H9 (cell line): ENCODE measurements around the gene ZNF837. TPM values are rescaled to one million over a fixed set of nuclear protein-coding genes. Genes with fewer than 3 reads are reported as not detected.

Experiments
- DNase-seq: peaks from one replicate; pipeline ENCODE4 v3.0.0-alpha.2; 2017
- H2AFZ ChIP-seq: one replicate; pipeline ENCODE4 v1.6.1; 2013; ENCODE audit warnings: mild to moderate bottlenecking, low read length, control low read depth, moderate library complexity
- H2AK5ac ChIP-seq: 2 replicates; pipeline ENCODE4 v1.6.1; 2013; ENCODE audit warnings: low read length, control low read depth, mixed read lengths; ENCODE audit not compliant: insufficient read length
- H2BK120ac ChIP-seq: one replicate; pipeline ENCODE4 v1.6.1; 2013; ENCODE audit warnings: low read depth, mild to moderate bottlenecking, low read length, control low read depth, inconsistent platforms; ENCODE audit not compliant: poor library complexity, severe bottlenecking
- H2BK12ac ChIP-seq: 2 replicates; pipeline ENCODE4 v1.6.1; 2013; ENCODE audit warnings: low read length, control low read depth, mixed read lengths, low read depth; ENCODE audit not compliant: insufficient read length
- H2BK15ac ChIP-seq: 2 replicates; pipeline ENCODE4 v1.6.1; 2013; ENCODE audit warnings: low read depth, low read length, control low read depth
- H2BK20ac ChIP-seq: one replicate; pipeline ENCODE4 v1.6.1; 2013; ENCODE audit warnings: low read depth, mild to moderate bottlenecking, low read length, control low read depth, inconsistent platforms; ENCODE audit not compliant: poor library complexity, severe bottlenecking
- H2BK5ac ChIP-seq: 2 replicates; pipeline ENCODE4 v1.6.1; 2013; ENCODE audit warnings: low read length, control low read depth, mixed read lengths; ENCODE audit not compliant: insufficient read length
- H3K14ac ChIP-seq: 2 replicates; pipeline ENCODE4 v1.6.1; 2013; ENCODE audit warnings: low read length, control low read depth; ENCODE audit not compliant: insufficient read depth
- H3K18ac ChIP-seq: 2 replicates; pipeline ENCODE4 v1.6.1; 2013; ENCODE audit warnings: low read depth, mild to moderate bottlenecking, mixed read lengths, low read length, control low read depth; ENCODE audit not compliant: insufficient read length
- H3K23ac ChIP-seq: 2 replicates; pipeline ENCODE4 v1.6.1; 2013; ENCODE audit warnings: low read length, control low read depth, mixed read lengths, low read depth; ENCODE audit not compliant: insufficient read length
- H3K23me2 ChIP-seq: 2 replicates; pipeline ENCODE4 v1.6.1; 2013; ENCODE audit warnings: low read depth, mild to moderate bottlenecking, mixed read lengths, low read length, control low read depth; ENCODE audit not compliant: insufficient read length, poor library complexity, severe bottlenecking
- H3K27ac ChIP-seq: 2 replicates; pipeline ENCODE4 v1.5.1; 2013; ENCODE audit warnings: low read length, control low read depth, mixed read lengths, low read depth; ENCODE audit not compliant: insufficient read length
- H3K27me3 ChIP-seq: 2 replicates; pipeline ENCODE4 v1.6.1; 2013; ENCODE audit warnings: low read length, control low read depth, inconsistent platforms; ENCODE audit not compliant: insufficient read depth
- H3K4ac ChIP-seq: 2 replicates; pipeline ENCODE4 v1.6.1; 2013; ENCODE audit warnings: low read depth, mild to moderate bottlenecking, control low read depth, inconsistent platforms, low read length, moderate library complexity
- H3K4me1 ChIP-seq: 2 replicates; pipeline ENCODE4 v1.6.1; 2013; ENCODE audit warnings: low read length, control low read depth, inconsistent platforms; ENCODE audit not compliant: insufficient read depth
- H3K4me2 ChIP-seq: 2 replicates; pipeline ENCODE4 v1.6.1; 2013; ENCODE audit warnings: low read length, control low read depth, mixed read lengths; ENCODE audit not compliant: insufficient read length, insufficient read depth
- H3K56ac ChIP-seq: 2 replicates; pipeline ENCODE4 v1.6.1; 2013; ENCODE audit warnings: low read depth, mild to moderate bottlenecking, mixed read lengths, low read length, control low read depth; ENCODE audit not compliant: insufficient read length
- H3K79me1 ChIP-seq: 2 replicates; pipeline ENCODE4 v1.6.1; 2013; ENCODE audit warnings: low read depth, mild to moderate bottlenecking, moderate library complexity, low read length, control low read depth, inconsistent platforms; ENCODE audit not compliant: insufficient read depth, poor library complexity, severe bottlenecking
- H3K79me2 ChIP-seq: 2 replicates; pipeline ENCODE4 v1.6.1; 2013; ENCODE audit warnings: low read length, control low read depth, inconsistent platforms; ENCODE audit not compliant: insufficient read depth
- H3K9ac ChIP-seq: 2 replicates; pipeline ENCODE4 v1.6.1; 2013; ENCODE audit warnings: low read length, control low read depth, mixed read lengths; ENCODE audit not compliant: insufficient read length; ENCODE audit errors: extremely low read depth
- H3K9me3 ChIP-seq: one replicate; pipeline ENCODE4 v1.6.1; 2013; ENCODE audit warnings: low read depth, low read length, inconsistent platforms; ENCODE audit not compliant: control insufficient read depth
- H3T11ph ChIP-seq: one replicate; pipeline ENCODE4 v1.6.1; 2013; ENCODE audit warnings: mild to moderate bottlenecking, low read length, control low read depth, inconsistent platforms
- H4K20me1 ChIP-seq: one replicate; pipeline ENCODE4 v1.6.1; 2013; ENCODE audit not compliant: control insufficient read depth, insufficient read length, insufficient read depth
- H4K5ac ChIP-seq: 2 replicates; pipeline ENCODE4 v1.6.1; 2013; ENCODE audit warnings: low read depth, mild to moderate bottlenecking, mixed read lengths, low read length, control low read depth; ENCODE audit not compliant: insufficient read length
- H4K8ac ChIP-seq: replicated peaks from 2 replicates; pipeline ENCODE4 v1.6.1; 2013; ENCODE audit warnings: low read length, control low read depth, mixed read lengths, low read depth; ENCODE audit not compliant: insufficient read length
- H4K91ac ChIP-seq: 2 replicates; pipeline ENCODE4 v1.6.1; 2013; ENCODE audit warnings: low read depth, mild to moderate bottlenecking, moderate library complexity, mixed read lengths, low read length, control low read depth; ENCODE audit not compliant: insufficient read length
- H3K27ac Mint-ChIP-seq, 3 experiments: 2 replicates in 2 of 3; 3 replicates in 1 of 3; pipeline ENCODE4 v1.8.0; 2020 to 2021; ENCODE audit warnings: mixed read lengths in 3 of 3, mild to moderate bottlenecking in 1 of 3, moderate library complexity in 1 of 3
- H3K27me3 Mint-ChIP-seq: 2 replicates; pipeline ENCODE4 v1.8.0; 2021; ENCODE audit warnings: low read depth, mild to moderate bottlenecking, moderate library complexity, mixed read lengths
- H3K36me3 Mint-ChIP-seq, 3 experiments: 2 replicates in 2 of 3; 3 replicates in 1 of 3; pipeline ENCODE4 v1.8.0; 2020 to 2021; ENCODE audit warnings: low read depth in 3 of 3, mixed read lengths in 3 of 3; ENCODE audit not compliant: insufficient read depth in 1 of 3
- H3K4me1 Mint-ChIP-seq, 2 experiments: 2 replicates each; pipeline ENCODE4 v1.8.0; 2020; ENCODE audit warnings: mixed read lengths in 2 of 2
- H3K4me3 Mint-ChIP-seq, 2 experiments: 2 replicates in 1 of 2; 3 replicates in 1 of 2; pipeline ENCODE4 v1.8.0; 2020 to 2021; ENCODE audit warnings: mild to moderate bottlenecking in 2 of 2, mixed read lengths in 2 of 2, moderate library complexity in 1 of 2
- H3K9me3 Mint-ChIP-seq, 2 experiments: 2 replicates in 1 of 2; 3 replicates in 1 of 2; pipeline ENCODE4 v1.8.0; 2020; ENCODE audit warnings: mild to moderate bottlenecking in 2 of 2, mixed read lengths in 2 of 2, moderate library complexity in 1 of 2
- WGBS: extraction: QIAGEN DNeasy Blood & Tissue Kit; methylation state at CpG from one replicate; pipeline ENCODE4 v1.1.7; 2013; ENCODE audit warnings: missing lambda C conversion rate, low lambda C conversion rate, mixed read lengths; ENCODE audit not compliant: insufficient read length; ENCODE audit errors: extremely low coverage; 5-methylcytosine and 5-hydroxymethylcytosine counted together
- total RNA-seq: library from RNA; stranded (reverse); gene quantifications from 2 replicates; pipeline ENCODE4 v1.2.1, GENCODE V29; 2021
- TF ChIP-seq, protein P1 (sequence below): fragments of 200-600 bp; sonication (generic); conservative IDR thresholded peaks from 3 replicates; pipeline ENCODE4 v1.8.0; 2021; ENCODE audit warnings: antibody characterized with exemption, mild to moderate bottlenecking

The ZNF837 gene
- total RNA-seq, 1 experiment from 2014 or later, result 3.4 TPM

DNA sequence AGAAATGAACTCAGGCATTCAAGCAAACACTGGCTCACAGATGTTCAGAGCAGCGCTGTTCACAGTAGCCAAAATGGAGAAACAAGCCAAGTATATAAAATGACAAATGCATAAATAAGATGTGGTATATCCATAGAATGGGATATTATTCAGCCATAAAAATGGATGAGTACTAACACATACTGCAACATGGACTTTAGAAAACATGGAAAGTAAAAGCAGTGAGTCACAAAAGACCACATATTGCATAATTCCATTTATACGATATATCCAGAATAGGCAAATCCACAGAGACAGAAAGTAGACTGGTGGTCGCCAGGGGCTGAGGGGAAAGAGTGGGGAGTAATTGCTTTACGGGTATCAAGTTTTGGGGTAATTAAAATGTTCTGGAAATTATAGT lies 6.6 kb downstream of the ZNF837 start:
- no peak overlapping the region for H3K4ac ChIP-seq
- H3K4me3 Mint-ChIP-seq, result no peak overlapping the region
- peaks cover 0 to 3% (median 0%) of the 10 kb centered on the region in 3 experiments; a peak in 1 of 7 replicates for H3K36me3 Mint-ChIP-seq
- no peak overlapping the region for H2BK5ac ChIP-seq
- no peak overlapping the region for H2BK120ac ChIP-seq
- H3K79me1 ChIP-seq, result no peaks in the 10 kb centered on the region
- H3K23me2 ChIP-seq, result no peaks in the 10 kb centered on the region
- H3K9me3 Mint-ChIP-seq, result no peaks in the 10 kb centered on the region
- no peaks in the 10 kb centered on the region for H3K4me1 ChIP-seq
- DNase-seq, result no peak
- H2AFZ ChIP-seq, result no peak overlapping the region
- no peak overlapping the region for H2BK20ac ChIP-seq
- H3K14ac ChIP-seq, result no peak overlapping the region
- no peak overlapping the region for H3K27ac Mint-ChIP-seq
- no peak overlapping the region for H3K23ac ChIP-seq
- no peak overlapping the region for H2AK5ac ChIP-seq
- no peaks in the 10 kb centered on the region for H3K27me3 Mint-ChIP-seq
- no peak overlapping the region for H4K91ac ChIP-seq
- no peak overlapping the region for H2BK12ac ChIP-seq
- no peak overlapping the region for H3K27ac ChIP-seq
- no peaks in the 10 kb centered on the region for H3K79me2 ChIP-seq
- no peak overlapping the region for H4K8ac ChIP-seq
- H3T11ph ChIP-seq, result no peak overlapping the region
- no peak overlapping the region for H3K4me2 ChIP-seq
- TF ChIP-seq, protein P1, sequence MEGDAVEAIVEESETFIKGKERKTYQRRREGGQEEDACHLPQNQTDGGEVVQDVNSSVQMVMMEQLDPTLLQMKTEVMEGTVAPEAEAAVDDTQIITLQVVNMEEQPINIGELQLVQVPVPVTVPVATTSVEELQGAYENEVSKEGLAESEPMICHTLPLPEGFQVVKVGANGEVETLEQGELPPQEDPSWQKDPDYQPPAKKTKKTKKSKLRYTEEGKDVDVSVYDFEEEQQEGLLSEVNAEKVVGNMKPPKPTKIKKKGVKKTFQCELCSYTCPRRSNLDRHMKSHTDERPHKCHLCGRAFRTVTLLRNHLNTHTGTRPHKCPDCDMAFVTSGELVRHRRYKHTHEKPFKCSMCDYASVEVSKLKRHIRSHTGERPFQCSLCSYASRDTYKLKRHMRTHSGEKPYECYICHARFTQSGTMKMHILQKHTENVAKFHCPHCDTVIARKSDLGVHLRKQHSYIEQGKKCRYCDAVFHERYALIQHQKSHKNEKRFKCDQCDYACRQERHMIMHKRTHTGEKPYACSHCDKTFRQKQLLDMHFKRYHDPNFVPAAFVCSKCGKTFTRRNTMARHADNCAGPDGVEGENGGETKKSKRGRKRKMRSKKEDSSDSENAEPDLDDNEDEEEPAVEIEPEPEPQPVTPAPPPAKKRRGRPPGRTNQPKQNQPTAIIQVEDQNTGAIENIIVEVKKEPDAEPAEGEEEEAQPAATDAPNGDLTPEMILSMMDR, result no peak
- no peak overlapping the region for H3K9ac ChIP-seq
- H3K9me3 ChIP-seq, result no peaks in the 10 kb centered on the region
- no peaks in the 10 kb centered on the region for H3K27me3 ChIP-seq
- H2BK15ac ChIP-seq, result no peak overlapping the region
- WGBS, result no CpG with 5 or more reads among the region's 4 CpGs
- H3K56ac ChIP-seq, result no peak overlapping the region
- no peaks in the 10 kb centered on the region for H3K4me1 Mint-ChIP-seq
- no peaks in the 10 kb centered on the region for H4K20me1 ChIP-seq
- H4K5ac ChIP-seq, result no peak overlapping the region
- no peak overlapping the region for H3K18ac ChIP-seq
